H9 (cell line): ENCODE results near the gene PTPN22. TPM values are rescaled to one million over a fixed set of nuclear protein-coding genes. Genes with fewer than 3 reads are reported as not detected.

Experiments
- DNase-seq: peaks from one replicate; pipeline ENCODE4 v3.0.0-alpha.2; 2017
- H2AFZ ChIP-seq: one replicate; pipeline ENCODE4 v1.6.1; 2013; ENCODE audit warnings: mild to moderate bottlenecking, low read length, control low read depth, moderate library complexity
- H2AK5ac ChIP-seq: 2 replicates; pipeline ENCODE4 v1.6.1; 2013; ENCODE audit warnings: low read length, control low read depth, mixed read lengths; ENCODE audit not compliant: insufficient read length
- H2BK120ac ChIP-seq: one replicate; pipeline ENCODE4 v1.6.1; 2013; ENCODE audit warnings: low read depth, mild to moderate bottlenecking, low read length, control low read depth, inconsistent platforms; ENCODE audit not compliant: poor library complexity, severe bottlenecking
- H2BK12ac ChIP-seq: 2 replicates; pipeline ENCODE4 v1.6.1; 2013; ENCODE audit warnings: low read length, control low read depth, mixed read lengths, low read depth; ENCODE audit not compliant: insufficient read length
- H2BK15ac ChIP-seq: 2 replicates; pipeline ENCODE4 v1.6.1; 2013; ENCODE audit warnings: low read depth, low read length, control low read depth
- H2BK20ac ChIP-seq: one replicate; pipeline ENCODE4 v1.6.1; 2013; ENCODE audit warnings: low read depth, mild to moderate bottlenecking, low read length, control low read depth, inconsistent platforms; ENCODE audit not compliant: poor library complexity, severe bottlenecking
- H2BK5ac ChIP-seq: 2 replicates; pipeline ENCODE4 v1.6.1; 2013; ENCODE audit warnings: low read length, control low read depth, mixed read lengths; ENCODE audit not compliant: insufficient read length
- H3K14ac ChIP-seq: 2 replicates; pipeline ENCODE4 v1.6.1; 2013; ENCODE audit warnings: low read length, control low read depth; ENCODE audit not compliant: insufficient read depth
- H3K18ac ChIP-seq: 2 replicates; pipeline ENCODE4 v1.6.1; 2013; ENCODE audit warnings: low read depth, mild to moderate bottlenecking, mixed read lengths, low read length, control low read depth; ENCODE audit not compliant: insufficient read length
- H3K23ac ChIP-seq: 2 replicates; pipeline ENCODE4 v1.6.1; 2013; ENCODE audit warnings: low read length, control low read depth, mixed read lengths, low read depth; ENCODE audit not compliant: insufficient read length
- H3K23me2 ChIP-seq: 2 replicates; pipeline ENCODE4 v1.6.1; 2013; ENCODE audit warnings: low read depth, mild to moderate bottlenecking, mixed read lengths, low read length, control low read depth; ENCODE audit not compliant: insufficient read length, poor library complexity, severe bottlenecking
- H3K27ac ChIP-seq: 2 replicates; pipeline ENCODE4 v1.5.1; 2013; ENCODE audit warnings: low read length, control low read depth, mixed read lengths, low read depth; ENCODE audit not compliant: insufficient read length
- H3K27me3 ChIP-seq: 2 replicates; pipeline ENCODE4 v1.6.1; 2013; ENCODE audit warnings: low read length, control low read depth, inconsistent platforms; ENCODE audit not compliant: insufficient read depth
- H3K4ac ChIP-seq: 2 replicates; pipeline ENCODE4 v1.6.1; 2013; ENCODE audit warnings: low read depth, mild to moderate bottlenecking, control low read depth, inconsistent platforms, low read length, moderate library complexity
- H3K4me1 ChIP-seq: 2 replicates; pipeline ENCODE4 v1.6.1; 2013; ENCODE audit warnings: low read length, control low read depth, inconsistent platforms; ENCODE audit not compliant: insufficient read depth
- H3K4me2 ChIP-seq: 2 replicates; pipeline ENCODE4 v1.6.1; 2013; ENCODE audit warnings: low read length, control low read depth, mixed read lengths; ENCODE audit not compliant: insufficient read length, insufficient read depth
- H3K56ac ChIP-seq: 2 replicates; pipeline ENCODE4 v1.6.1; 2013; ENCODE audit warnings: low read depth, mild to moderate bottlenecking, mixed read lengths, low read length, control low read depth; ENCODE audit not compliant: insufficient read length
- H3K79me1 ChIP-seq: 2 replicates; pipeline ENCODE4 v1.6.1; 2013; ENCODE audit warnings: low read depth, mild to moderate bottlenecking, moderate library complexity, low read length, control low read depth, inconsistent platforms; ENCODE audit not compliant: insufficient read depth, poor library complexity, severe bottlenecking
- H3K79me2 ChIP-seq: 2 replicates; pipeline ENCODE4 v1.6.1; 2013; ENCODE audit warnings: low read length, control low read depth, inconsistent platforms; ENCODE audit not compliant: insufficient read depth
- H3K9ac ChIP-seq: 2 replicates; pipeline ENCODE4 v1.6.1; 2013; ENCODE audit warnings: low read length, control low read depth, mixed read lengths; ENCODE audit not compliant: insufficient read length; ENCODE audit errors: extremely low read depth
- H3K9me3 ChIP-seq: one replicate; pipeline ENCODE4 v1.6.1; 2013; ENCODE audit warnings: low read depth, low read length, inconsistent platforms; ENCODE audit not compliant: control insufficient read depth
- H3T11ph ChIP-seq: one replicate; pipeline ENCODE4 v1.6.1; 2013; ENCODE audit warnings: mild to moderate bottlenecking, low read length, control low read depth, inconsistent platforms
- H4K20me1 ChIP-seq: one replicate; pipeline ENCODE4 v1.6.1; 2013; ENCODE audit not compliant: control insufficient read depth, insufficient read length, insufficient read depth
- H4K5ac ChIP-seq: 2 replicates; pipeline ENCODE4 v1.6.1; 2013; ENCODE audit warnings: low read depth, mild to moderate bottlenecking, mixed read lengths, low read length, control low read depth; ENCODE audit not compliant: insufficient read length
- H4K8ac ChIP-seq: replicated peaks from 2 replicates; pipeline ENCODE4 v1.6.1; 2013; ENCODE audit warnings: low read length, control low read depth, mixed read lengths, low read depth; ENCODE audit not compliant: insufficient read length
- H4K91ac ChIP-seq: 2 replicates; pipeline ENCODE4 v1.6.1; 2013; ENCODE audit warnings: low read depth, mild to moderate bottlenecking, moderate library complexity, mixed read lengths, low read length, control low read depth; ENCODE audit not compliant: insufficient read length
- H3K27ac Mint-ChIP-seq, 3 experiments: 2 replicates in 2 of 3; 3 replicates in 1 of 3; pipeline ENCODE4 v1.8.0; 2020 to 2021; ENCODE audit warnings: mixed read lengths in 3 of 3, mild to moderate bottlenecking in 1 of 3, moderate library complexity in 1 of 3
- H3K27me3 Mint-ChIP-seq: 2 replicates; pipeline ENCODE4 v1.8.0; 2021; ENCODE audit warnings: low read depth, mild to moderate bottlenecking, moderate library complexity, mixed read lengths
- H3K36me3 Mint-ChIP-seq, 3 experiments: 2 replicates in 2 of 3; 3 replicates in 1 of 3; pipeline ENCODE4 v1.8.0; 2020 to 2021; ENCODE audit warnings: low read depth in 3 of 3, mixed read lengths in 3 of 3; ENCODE audit not compliant: insufficient read depth in 1 of 3
- H3K4me1 Mint-ChIP-seq, 2 experiments: 2 replicates each; pipeline ENCODE4 v1.8.0; 2020; ENCODE audit warnings: mixed read lengths in 2 of 2
- H3K4me3 Mint-ChIP-seq, 2 experiments: 2 replicates in 1 of 2; 3 replicates in 1 of 2; pipeline ENCODE4 v1.8.0; 2020 to 2021; ENCODE audit warnings: mild to moderate bottlenecking in 2 of 2, mixed read lengths in 2 of 2, moderate library complexity in 1 of 2
- H3K9me3 Mint-ChIP-seq, 2 experiments: 2 replicates in 1 of 2; 3 replicates in 1 of 2; pipeline ENCODE4 v1.8.0; 2020; ENCODE audit warnings: mild to moderate bottlenecking in 2 of 2, mixed read lengths in 2 of 2, moderate library complexity in 1 of 2
- WGBS: extraction: QIAGEN DNeasy Blood & Tissue Kit; methylation state at CpG from one replicate; pipeline ENCODE4 v1.1.7; 2013; ENCODE audit warnings: missing lambda C conversion rate, low lambda C conversion rate, mixed read lengths; ENCODE audit not compliant: insufficient read length; ENCODE audit errors: extremely low coverage; 5-methylcytosine and 5-hydroxymethylcytosine counted together
- total RNA-seq: library from RNA; stranded (reverse); gene quantifications from 2 replicates; pipeline ENCODE4 v1.2.1, GENCODE V29; 2021
- TF ChIP-seq, protein P1 (sequence below): fragments of 200-600 bp; sonication (generic); conservative IDR thresholded peaks from 3 replicates; pipeline ENCODE4 v1.8.0; 2021; ENCODE audit warnings: antibody characterized with exemption, mild to moderate bottlenecking

The PTPN22 gene
- total RNA-seq, 1 experiment from 2014 or later = not detected

DNA sequence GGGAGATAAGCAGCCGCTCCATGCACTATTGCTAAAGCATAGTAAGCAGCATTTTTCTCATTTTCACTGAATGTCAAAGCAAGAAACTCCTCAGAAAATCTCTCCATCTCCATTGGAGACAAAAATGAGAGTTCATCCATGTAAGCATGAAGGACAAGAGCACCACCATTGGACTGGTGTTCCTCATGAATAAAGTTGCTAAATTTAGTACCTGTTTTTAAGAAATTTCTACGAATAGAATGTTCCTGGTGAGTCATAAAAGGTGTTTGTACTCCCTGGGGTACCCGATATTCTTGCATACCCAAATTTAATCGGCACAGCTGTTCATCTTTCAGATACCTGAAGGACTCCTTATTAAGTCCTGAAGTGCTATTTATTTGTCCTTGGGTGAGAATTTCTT is 74.0 kb downstream of the PTPN22 start:
- H3T11ph ChIP-seq = no peak overlapping the region
- no peak overlapping the region for H2BK12ac ChIP-seq
- peaks cover 5 to 10% of the 10 kb centered on the region in 2 experiments for H3K4me1 Mint-ChIP-seq
- H3K56ac ChIP-seq = no peak overlapping the region
- H3K36me3 Mint-ChIP-seq = peaks cover 14 to 37% (median 31%) of the 10 kb centered on the region in 3 experiments; a peak in 5 of 7 replicates
- H4K5ac ChIP-seq = no peak overlapping the region
- H3K9me3 Mint-ChIP-seq = no peaks in the 10 kb centered on the region
- H3K23me2 ChIP-seq = no peaks in the 10 kb centered on the region
- no peaks in the 10 kb centered on the region for H3K27me3 Mint-ChIP-seq
- no peak overlapping the region for H3K27ac ChIP-seq
- no peak overlapping the region for H3K4me3 Mint-ChIP-seq
- no peak overlapping the region for H2BK15ac ChIP-seq
- no peak overlapping the region for H3K23ac ChIP-seq
- H2BK5ac ChIP-seq = no peak overlapping the region
- H3K4me1 ChIP-seq = no peaks in the 10 kb centered on the region
- H3K9me3 ChIP-seq = no peaks in the 10 kb centered on the region
- no peak overlapping the region for H2AFZ ChIP-seq
- no peak overlapping the region for H3K18ac ChIP-seq
- peaks cover 8% of the 10 kb centered on the region for H3K79me1 ChIP-seq
- H2BK120ac ChIP-seq = no peak overlapping the region
- H4K91ac ChIP-seq = no peak overlapping the region
- no peak overlapping the region for H3K4me2 ChIP-seq
- no peaks in the 10 kb centered on the region; the same call in 1 of the 2 replicates for H3K79me2 ChIP-seq
- no peaks in the 10 kb centered on the region for H4K20me1 ChIP-seq
- no peak overlapping the region for H3K14ac ChIP-seq
- H3K27me3 ChIP-seq = no peaks in the 10 kb centered on the region
- no peak overlapping the region for H3K9ac ChIP-seq
- H2AK5ac ChIP-seq = no peak overlapping the region
- no peak overlapping the region for H4K8ac ChIP-seq
- H2BK20ac ChIP-seq = no peak overlapping the region
- WGBS = no CpG with 5 or more reads among the region's 4 CpGs
- TF ChIP-seq, protein P1, sequence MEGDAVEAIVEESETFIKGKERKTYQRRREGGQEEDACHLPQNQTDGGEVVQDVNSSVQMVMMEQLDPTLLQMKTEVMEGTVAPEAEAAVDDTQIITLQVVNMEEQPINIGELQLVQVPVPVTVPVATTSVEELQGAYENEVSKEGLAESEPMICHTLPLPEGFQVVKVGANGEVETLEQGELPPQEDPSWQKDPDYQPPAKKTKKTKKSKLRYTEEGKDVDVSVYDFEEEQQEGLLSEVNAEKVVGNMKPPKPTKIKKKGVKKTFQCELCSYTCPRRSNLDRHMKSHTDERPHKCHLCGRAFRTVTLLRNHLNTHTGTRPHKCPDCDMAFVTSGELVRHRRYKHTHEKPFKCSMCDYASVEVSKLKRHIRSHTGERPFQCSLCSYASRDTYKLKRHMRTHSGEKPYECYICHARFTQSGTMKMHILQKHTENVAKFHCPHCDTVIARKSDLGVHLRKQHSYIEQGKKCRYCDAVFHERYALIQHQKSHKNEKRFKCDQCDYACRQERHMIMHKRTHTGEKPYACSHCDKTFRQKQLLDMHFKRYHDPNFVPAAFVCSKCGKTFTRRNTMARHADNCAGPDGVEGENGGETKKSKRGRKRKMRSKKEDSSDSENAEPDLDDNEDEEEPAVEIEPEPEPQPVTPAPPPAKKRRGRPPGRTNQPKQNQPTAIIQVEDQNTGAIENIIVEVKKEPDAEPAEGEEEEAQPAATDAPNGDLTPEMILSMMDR = no peak
- no peak overlapping the region for H3K4ac ChIP-seq
- H3K27ac Mint-ChIP-seq = peak overlapping the region in 2 of 3 experiments; percentile 25 to 46; a peak in 1 of 7 replicates
- no peak for DNase-seq
